A549 (cell line): ENCODE measurements around the gene UGT2B15. TPM values are rescaled to one million over a fixed set of nuclear protein-coding genes. Genes with fewer than 3 reads are reported as not detected.

Experiments used
- ATAC-seq, 2 experiments: fragments of 200-7000 bp in 1 of 2; fragments of >200 bp in 1 of 2; cut with Nextera tagmentation in 1 of 2; cut with Tn5 transposase in 1 of 2; 3 replicates each; pipeline versions ENCODE4 v1.8.0 to v1.9.1; 2018 to 2020; ENCODE audit warnings: mild to moderate bottlenecking in 1 of 2, moderate library complexity in 1 of 2
- CTCF ChIA-PET: fragments of 300-600 bp; sonication (Branson Sonifier 250); formaldehyde crosslinking; extraction: SDS; loops from one replicate; lab custom pipeline; 2021; ENCODE audit warnings: antibody characterized with exemption, inconsistent platforms; lab: Yijun Ruan, JAX
- POLR2A ChIA-PET: fragments of 350-600 bp; formaldehyde crosslinking; extraction: SDS; loops from one replicate; lab custom pipeline; 2021; ENCODE audit warnings: antibody characterized with exemption, inconsistent platforms; lab: Yijun Ruan, JAX
- DNase-seq, 2 experiments: peaks; one replicate each; pipeline versions ENCODE4 v3.0.0 to v3.0.0-alpha.2; 2011 to 2016; ENCODE audit warnings: low read depth in 1 of 2, low spot score in 1 of 2
- FAIRE-seq: peaks from 2 replicates; lab custom pipeline; 2011; peaks lifted over from hg19 to GRCh38; lab: Jason Lieb, UNC
- H3K27ac ChIP-seq, 2 experiments: fragments of >200 bp; sonication (Bioruptor Twin); formaldehyde crosslinking; 3 replicates each; pipeline ENCODE4 v1.5.1; 2016 to 2017
- H3K4me1 ChIP-seq: fragments of >200 bp; sonication (Bioruptor Twin); formaldehyde crosslinking; 3 replicates; pipeline ENCODE4 v1.6.1; 2016
- H3K4me2 ChIP-seq: fragments of >200 bp; sonication (Bioruptor Twin); formaldehyde crosslinking; 3 replicates; pipeline ENCODE4 v1.6.1; 2016
- H3K4me3 ChIP-seq: fragments of >200 bp; sonication (Bioruptor Twin); formaldehyde crosslinking; 3 replicates; pipeline ENCODE4 v1.5.1; 2016
- H3K9me3 ChIP-seq: fragments of >200 bp; sonication (Bioruptor Twin); formaldehyde crosslinking; 3 replicates; pipeline ENCODE4 v1.6.1; 2016
- CBX8 ChIP-seq: fragments of 200-600 bp; sonication (generic); IDR thresholded peaks from 2 replicates; pipeline ENCODE4 v1.6.1; 2016
- CHD2 ChIP-seq: fragments of 150-350 bp; IDR thresholded peaks from 2 replicates; pipeline ENCODE4 v1.6.1; 2014; ENCODE audit warnings: low read length; ENCODE audit not compliant: partially characterized antibody
- CHD4 ChIP-seq: fragments of 200-600 bp; sonication (generic); IDR thresholded peaks from 2 replicates; pipeline ENCODE4 v1.6.1; 2016; ENCODE audit warnings: antibody characterized with exemption, mild to moderate bottlenecking, borderline replicate concordance
- EHF ChIP-seq: fragments of 250-450 bp; sonication (Bioruptor Pico); IDR thresholded peaks from 2 replicates; pipeline ENCODE4 v1.5.0; 2020; ENCODE audit warnings: mild to moderate bottlenecking
- FOSB ChIP-seq: fragments of 250-450 bp; sonication (Bioruptor Pico); IDR thresholded peaks from 2 replicates; pipeline ENCODE4 v1.5.0; 2020; ENCODE audit warnings: mild to moderate bottlenecking, moderate library complexity
- HES2 ChIP-seq: fragments of >200 bp; sonication (Bioruptor Twin); formaldehyde crosslinking; IDR thresholded peaks from 2 replicates; pipeline ENCODE4 v1.6.1; 2016
- HOXB13 ChIP-seq: fragments of 250-450 bp; sonication (Bioruptor Pico); IDR thresholded peaks from 2 replicates; pipeline ENCODE4 v1.5.0; 2020; ENCODE audit warnings: low read depth, mild to moderate bottlenecking, moderate library complexity
- JUN ChIP-seq, 2 experiments: fragments of >200 bp; sonication (Bioruptor Twin); formaldehyde crosslinking; IDR thresholded peaks; 2 replicates in 1 of 2; 3 replicates in 1 of 2; pipeline ENCODE4 v1.6.1; 2016 to 2017
- JUNB ChIP-seq: fragments of >200 bp; sonication (Bioruptor Twin); formaldehyde crosslinking; IDR thresholded peaks from 2 replicates; pipeline ENCODE4 v1.6.1; 2016
- MAZ ChIP-seq: fragments of 150-350 bp; IDR thresholded peaks from 2 replicates; pipeline ENCODE4 v1.6.1; 2014; ENCODE audit warnings: antibody characterized with exemption, low read depth, low read length, borderline replicate concordance
- NFE2L2 ChIP-seq: fragments of 150-350 bp; conservative IDR thresholded peaks from 2 replicates; pipeline ENCODE4 v1.6.1; 2014; ENCODE audit warnings: low read length
- NR3C1 ChIP-seq: fragments of >200 bp; sonication (Bioruptor Twin); formaldehyde crosslinking; IDR thresholded peaks from 3 replicates; pipeline ENCODE4 v1.6.1; 2017
- PHF8 ChIP-seq: fragments of 200-600 bp; sonication (generic); IDR thresholded peaks from 2 replicates; pipeline ENCODE4 v1.6.1; 2016; ENCODE audit warnings: low read depth, mild to moderate bottlenecking, antibody characterized with exemption, moderate library complexity, borderline replicate concordance
- RCOR1 ChIP-seq: fragments of 150-350 bp; IDR thresholded peaks from 2 replicates; pipeline ENCODE4 v1.6.1; 2014; ENCODE audit warnings: antibody characterized with exemption, low read length, low read depth
- SMC3 ChIP-seq: fragments of >200 bp; sonication (Bioruptor Twin); formaldehyde crosslinking; IDR thresholded peaks from 3 replicates; pipeline ENCODE4 v1.6.1; 2018; ENCODE audit warnings: inconsistent platforms
- SREBF2 ChIP-seq: fragments of 450-650 bp; IDR thresholded peaks from 2 replicates; pipeline ENCODE4 v1.6.1; 2014; ENCODE audit warnings: mild to moderate bottlenecking, moderate library complexity
- TFCP2L1 ChIP-seq: fragments of 250-450 bp; sonication (Bioruptor Pico); IDR thresholded peaks from 2 replicates; pipeline ENCODE4 v1.5.0; 2021; ENCODE audit warnings: mild to moderate bottlenecking
- TP53 ChIP-seq: fragments of 250-450 bp; sonication (Bioruptor Pico); IDR thresholded peaks from 2 replicates; pipeline ENCODE4 v1.5.0; 2021; ENCODE audit warnings: mild to moderate bottlenecking, moderate library complexity
- ZFP36 ChIP-seq: fragments of 450-650 bp; IDR thresholded peaks from 2 replicates; pipeline ENCODE4 v1.6.1; 2014; ENCODE audit warnings: borderline replicate concordance; ENCODE audit not compliant: partially characterized antibody
- ZSCAN20 ChIP-seq: fragments of 250-450 bp; sonication (Bioruptor Pico); IDR thresholded peaks from 2 replicates; pipeline ENCODE4 v1.8.0; 2022; ENCODE audit warnings: mild to moderate bottlenecking, moderate library complexity
- WGBS: methylation state at CpG from one replicate; pipeline ENCODE4 v1.1.6; 2017; ENCODE audit errors: missing lambda C conversion rate; 5-methylcytosine and 5-hydroxymethylcytosine counted together
- polyA plus RNA-seq, 4 experiments: library from polyadenylated mRNA; depleted of rRNA in 3 of 4; stranded (reverse); fragments of >200 nt; fragmentation: RNase III in 1 of 4; extraction: RNeasy Plus Mini Kit Qiagen cat#74134 plus additional on column Dnase treatment in 1 of 4; gene quantifications; 2 replicates in 3 of 4; 3 replicates in 1 of 4; pipeline ENCODE4 v1.2.3, GENCODE V29; 2011 to 2017
- TF ChIP-seq, protein P1 (sequence below): IDR thresholded peaks from 2 replicates; pipeline ENCODE4 v1.6.1; 2012; ENCODE audit warnings: low read depth, borderline replicate concordance
- TF ChIP-seq, protein P2 (sequence below): fragments of 250-450 bp; sonication (Bioruptor Pico); IDR thresholded peaks from 2 replicates; pipeline ENCODE4 v1.5.0; 2021; ENCODE audit warnings: mild to moderate bottlenecking, moderate library complexity, borderline replicate concordance
- TF ChIP-seq, protein P3 (sequence below): fragments of >200 bp; sonication (Bioruptor Twin); formaldehyde crosslinking; IDR thresholded peaks from 3 replicates; pipeline ENCODE4 v1.5.1; 2016

The UGT2B15 gene
- polyA plus RNA-seq, 2 of the 4 experiments (the other 2 are of a cell fraction): 0.08 to 0.80 TPM

GRCh38 chr4:68714400-68714799 is 43.9 kb upstream of the UGT2B15 start:
- H3K27ac ChIP-seq: no peak overlapping the region
- FAIRE-seq: no peak
- no peak for DNase-seq
- POLR2A ChIA-PET: no interaction called here
- H3K4me1 ChIP-seq: no peaks in the 10 kb centered on the region
- CTCF ChIA-PET: interaction anchor here (0.7 kb wide), 1 partner anchor 9 kb away, joined by 4 read pairs; no protein-coding TSS in a partner anchor
- no peak for ATAC-seq
- TF ChIP-seq CBX8: no peak
- no peak for TF ChIP-seq CHD2
- TF ChIP-seq SMC3: no peak
- no peak for TF ChIP-seq MAZ
- no peak for TF ChIP-seq HES2
- no peak for TF ChIP-seq TFCP2L1 (CRISPR knock-in tag)
- no peak for TF ChIP-seq RCOR1
- TF ChIP-seq ZFP36: no peak
- no peak for TF ChIP-seq JUN (IDR thresholded peaks at IDR 0.05)
- TF ChIP-seq NFE2L2: no peak
- TF ChIP-seq, protein P1, sequence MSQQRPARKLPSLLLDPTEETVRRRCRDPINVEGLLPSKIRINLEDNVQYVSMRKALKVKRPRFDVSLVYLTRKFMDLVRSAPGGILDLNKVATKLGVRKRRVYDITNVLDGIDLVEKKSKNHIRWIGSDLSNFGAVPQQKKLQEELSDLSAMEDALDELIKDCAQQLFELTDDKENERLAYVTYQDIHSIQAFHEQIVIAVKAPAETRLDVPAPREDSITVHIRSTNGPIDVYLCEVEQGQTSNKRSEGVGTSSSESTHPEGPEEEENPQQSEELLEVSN: no peak
- TF ChIP-seq TP53: no peak
- TF ChIP-seq, all 56 proteins: peak for 0
- Histone ChIP-seq H3K4me3 (no peak overlapping the region), H3K9me3 (no peaks in the 10 kb centered on the region), H3K4me2 (no peak overlapping the region)
- WGBS: 88% methylated on average over 2 of the region's 2 CpGs

- TF ChIP-seq JUNB (no peak), SREBF2 (no peak), CHD4 (no peak), ZSCAN20 (CRISPR knock-in tag) (no peak), HES2 (no peak), FOSB (CRISPR knock-in tag) (no peak), EHF (CRISPR knock-in tag) (no peak), NR3C1 (no peak), MAZ (no peak), PHF8 (no peak), HOXB13 (CRISPR knock-in tag) (no peak)
- TF ChIP-seq, protein P1: no peak
- TF ChIP-seq, protein P2, sequence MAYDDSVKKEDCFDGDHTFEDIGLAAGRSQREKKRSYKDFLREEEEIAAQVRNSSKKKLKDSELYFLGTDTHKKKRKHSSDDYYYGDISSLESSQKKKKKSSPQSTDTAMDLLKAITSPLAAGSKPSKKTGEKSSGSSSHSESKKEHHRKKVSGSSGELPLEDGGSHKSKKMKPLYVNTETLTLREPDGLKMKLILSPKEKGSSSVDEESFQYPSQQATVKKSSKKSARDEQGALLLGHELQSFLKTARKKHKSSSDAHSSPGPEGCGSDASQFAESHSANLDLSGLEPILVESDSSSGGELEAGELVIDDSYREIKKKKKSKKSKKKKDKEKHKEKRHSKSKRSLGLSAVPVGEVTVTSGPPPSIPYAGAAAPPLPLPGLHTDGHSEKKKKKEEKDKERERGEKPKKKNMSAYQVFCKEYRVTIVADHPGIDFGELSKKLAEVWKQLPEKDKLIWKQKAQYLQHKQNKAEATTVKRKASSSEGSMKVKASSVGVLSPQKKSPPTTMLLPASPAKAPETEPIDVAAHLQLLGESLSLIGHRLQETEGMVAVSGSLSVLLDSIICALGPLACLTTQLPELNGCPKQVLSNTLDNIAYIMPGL: no peak
- TF ChIP-seq, protein P3, sequence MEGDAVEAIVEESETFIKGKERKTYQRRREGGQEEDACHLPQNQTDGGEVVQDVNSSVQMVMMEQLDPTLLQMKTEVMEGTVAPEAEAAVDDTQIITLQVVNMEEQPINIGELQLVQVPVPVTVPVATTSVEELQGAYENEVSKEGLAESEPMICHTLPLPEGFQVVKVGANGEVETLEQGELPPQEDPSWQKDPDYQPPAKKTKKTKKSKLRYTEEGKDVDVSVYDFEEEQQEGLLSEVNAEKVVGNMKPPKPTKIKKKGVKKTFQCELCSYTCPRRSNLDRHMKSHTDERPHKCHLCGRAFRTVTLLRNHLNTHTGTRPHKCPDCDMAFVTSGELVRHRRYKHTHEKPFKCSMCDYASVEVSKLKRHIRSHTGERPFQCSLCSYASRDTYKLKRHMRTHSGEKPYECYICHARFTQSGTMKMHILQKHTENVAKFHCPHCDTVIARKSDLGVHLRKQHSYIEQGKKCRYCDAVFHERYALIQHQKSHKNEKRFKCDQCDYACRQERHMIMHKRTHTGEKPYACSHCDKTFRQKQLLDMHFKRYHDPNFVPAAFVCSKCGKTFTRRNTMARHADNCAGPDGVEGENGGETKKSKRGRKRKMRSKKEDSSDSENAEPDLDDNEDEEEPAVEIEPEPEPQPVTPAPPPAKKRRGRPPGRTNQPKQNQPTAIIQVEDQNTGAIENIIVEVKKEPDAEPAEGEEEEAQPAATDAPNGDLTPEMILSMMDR: no peak
- TF ChIP-seq, all 56 proteins: peak for 0
- WGBS: 83% methylated on average over 3 of the region's 3 CpGs
- H3K27ac ChIP-seq: no peak overlapping the region
- no peak overlapping the region for H3K4me2 ChIP-seq
- no peaks in the 10 kb centered on the region for H3K4me1 ChIP-seq
- FAIRE-seq: no peak
- POLR2A ChIA-PET: no interaction called here
- no peak overlapping the region for H3K4me3 ChIP-seq
- ATAC-seq: no peak
- DNase-seq: no peak
- CTCF ChIA-PET: no interaction called here
- H3K9me3 ChIP-seq: no peaks in the 10 kb centered on the region
Measured at GRCh38 chr4:68712207-68712606, 41.8 kb upstream of the UGT2B15 start.
